ENCODE data around the gene OR5H2.

- TF ChIP-seq POLR2A (IDR thresholded peaks at IDR 0.05): no peak
- no peak for TF ChIP-seq CTCF (IDR thresholded peaks at IDR 0.05)
Measured at GRCh38 chr3:98242155-98242554, 40.1 kb upstream of the OR5H2 start.

Data from breast epithelium (tissue), 3 donors.